K562 (cell line): ENCODE measurements around the gene AMER3. TPM values are rescaled to one million over a fixed set of nuclear protein-coding genes. Genes with fewer than 3 reads are reported as not detected.

ENCODE experiments used
- ATAC-seq: fragments of 200-7000 bp; cut with Tn5 transposase; 3 replicates; pipeline ENCODE4 v1.9.1; 2020; ENCODE audit warnings: moderate library complexity
- BruUV-seq: library from RNA; stranded (reverse); fragments of 400-500 nt; replicated peaks from 2 replicates; lab custom pipeline; 2021; lab: Mats Ljungman, UMichigan
- CTCF ChIA-PET: fragments of 300-600 bp; formaldehyde crosslinking; extraction: SDS; loops from one replicate; lab custom pipeline; 2021; ENCODE audit warnings: low intra/inter-chr PET ratio; lab: Yijun Ruan, JAX
- POLR2A ChIA-PET: fragments of 300-600, 350-650 bp; sonication (Branson Sonifier 250); formaldehyde crosslinking; extraction: SDS; loops from one replicate; lab custom pipeline; 2021; ENCODE audit warnings: antibody characterized with exemption, inconsistent platforms; lab: Yijun Ruan, JAX
- DNase-seq, 4 experiments: peaks; one replicate each; pipeline versions ENCODE4 v3.0.0 to v3.0.0-alpha.2; 2011 to 2018; ENCODE audit warnings: low spot score in 3 of 4, mixed read lengths in 3 of 4; ENCODE audit errors: extremely low read depth in 1 of 4
- FAIRE-seq: peaks from 2 replicates; lab custom pipeline; 2011; peaks lifted over from hg19 to GRCh38; lab: Jason Lieb, UNC
- H2AFZ ChIP-seq: 2 replicates; pipeline ENCODE4 v1.6.0; 2011; ENCODE audit warnings: low read depth, low read length, control low read depth, inconsistent platforms
- H3K27ac ChIP-seq: fragments of 200-600 bp; 3 replicates; pipeline ENCODE4 v1.8.0; 2011; ENCODE audit warnings: low read depth, mild to moderate bottlenecking, control low read depth, inconsistent platforms, low read length, moderate library complexity, mixed read lengths; ENCODE audit errors: extremely low read depth
- H3K27me3 ChIP-seq, 2 experiments: fragments of 300-600 bp in 1 of 2; 2 replicates in 1 of 2; 3 replicates in 1 of 2; pipeline versions ENCODE4 v1.6.0 to v1.8.0; 2011; ENCODE audit warnings: inconsistent platforms in 2 of 2, low read length in 2 of 2, mild to moderate bottlenecking in 1 of 2, mixed read lengths in 1 of 2, moderate library complexity in 1 of 2; ENCODE audit not compliant: control insufficient read depth in 2 of 2, insufficient read depth in 2 of 2
- H3K36me3 ChIP-seq: fragments of 300-600 bp; 3 replicates; pipeline ENCODE4 v1.8.0; 2011; ENCODE audit warnings: mild to moderate bottlenecking, low read length, inconsistent platforms; ENCODE audit not compliant: control insufficient read depth, insufficient read depth
- H3K4me1 ChIP-seq, 2 experiments: fragments of 200-600 bp in 1 of 2; replicated peaks in 1 of 2; 2 replicates in 1 of 2; 3 replicates in 1 of 2; pipeline versions ENCODE4 v1.5.1 to v1.8.0; 2011; ENCODE audit warnings: inconsistent platforms in 2 of 2, low read length in 2 of 2, mild to moderate bottlenecking in 1 of 2, mixed read lengths in 1 of 2, moderate library complexity in 1 of 2; ENCODE audit not compliant: control insufficient read depth in 2 of 2, insufficient read depth in 2 of 2
- H3K4me2 ChIP-seq: 2 replicates; pipeline ENCODE4 v1.6.1; 2011; ENCODE audit warnings: low read length, control low read depth, inconsistent platforms, mixed read lengths; ENCODE audit not compliant: insufficient read depth
- H3K4me3 ChIP-seq: fragments of 200-600 bp; sonication (generic), shearing (Covaris generic); 2 replicates; pipeline ENCODE4 v1.5.1; 2016; ENCODE audit warnings: control low read depth, inconsistent platforms
- H3K79me2 ChIP-seq: fragments of 200-600 bp; 3 replicates; pipeline ENCODE4 v1.8.0; 2011; ENCODE audit warnings: low read length, inconsistent platforms; ENCODE audit not compliant: control insufficient read depth, insufficient read depth
- H3K9ac ChIP-seq, 2 experiments: 2 replicates each; pipeline versions ENCODE4 v1.6.0 to v1.6.1; 2011; ENCODE audit warnings: low read depth in 2 of 2, low read length in 2 of 2, control low read depth in 1 of 2, inconsistent platforms in 1 of 2, mild to moderate bottlenecking in 1 of 2, mixed read lengths in 1 of 2; ENCODE audit not compliant: insufficient read depth in 1 of 2
- H3K9me1 ChIP-seq: one replicate; pipeline ENCODE4 v1.6.0; 2011; ENCODE audit warnings: inconsistent platforms, mild to moderate bottlenecking, low read length, moderate library complexity; ENCODE audit not compliant: control insufficient read depth, insufficient read depth
- H3K9me3 ChIP-seq: replicated peaks from 2 replicates; pipeline ENCODE4 v1.5.1; 2011; ENCODE audit warnings: low read depth, low read length, inconsistent platforms; ENCODE audit not compliant: control insufficient read depth, insufficient read depth
- H4K20me1 ChIP-seq: replicated peaks from 2 replicates; pipeline ENCODE4 v1.6.1; 2011; ENCODE audit warnings: low read length, inconsistent platforms, mixed read lengths; ENCODE audit not compliant: control insufficient read depth, insufficient read depth
- BRCA1 ChIP-seq, 2 experiments: fragments of 450-650 bp in 1 of 2; sonication (generic) in 1 of 2; formaldehyde crosslinking in 1 of 2; IDR thresholded peaks; 2 replicates each; pipeline versions ENCODE4 v1.5.0 to v1.6.1; 2017 to 2020; ENCODE audit warnings: mild to moderate bottlenecking in 1 of 2, missing genetic modification reagents in 1 of 2
- BRD4 ChIP-seq: fragments of 200-600 bp; sonication (generic); IDR thresholded peaks from 2 replicates; pipeline ENCODE4 v1.6.1; 2017; ENCODE audit warnings: inconsistent platforms
- CCNT2 ChIP-seq: IDR thresholded peaks from 2 replicates; pipeline ENCODE4 v1.6.1; 2011; ENCODE audit warnings: borderline replicate concordance, low read depth, mild to moderate bottlenecking, moderate library complexity, mixed read lengths, low read length; ENCODE audit not compliant: insufficient read length; ENCODE audit errors: extremely low read depth
- CREB3L1 ChIP-seq: fragments of 450-650 bp; IDR thresholded peaks from 2 replicates; pipeline ENCODE4 v1.6.1; 2014; ENCODE audit warnings: low read depth, mild to moderate bottlenecking, moderate library complexity, borderline replicate concordance
- EZH2 ChIP-seq: IDR thresholded peaks from 2 replicates; pipeline ENCODE4 v1.6.1; 2012; ENCODE audit warnings: low read depth, mild to moderate bottlenecking, inconsistent platforms, low read length, borderline replicate concordance
- KLF10 ChIP-seq: fragments of 250-450 bp; sonication (Bioruptor Pico); IDR thresholded peaks from 2 replicates; pipeline ENCODE4 v1.6.1; 2021; ENCODE audit warnings: matching md5 sums
- MAFF ChIP-seq: IDR thresholded peaks from 2 replicates; pipeline ENCODE4 v1.6.1; 2012; ENCODE audit warnings: low read length, improper control_type of control experiment
- PHB ChIP-seq: fragments of 250-450 bp; sonication (Bioruptor Pico); IDR thresholded peaks from 2 replicates; pipeline ENCODE4 v1.5.0; 2021
- PHTF2 ChIP-seq: fragments of 250-450 bp; sonication (Bioruptor Pico); IDR thresholded peaks from 2 replicates; pipeline ENCODE4 v1.5.0; 2021; ENCODE audit warnings: mild to moderate bottlenecking
- SOX6 ChIP-seq: fragments of 450-650 bp; IDR thresholded peaks from 2 replicates; pipeline ENCODE4 v1.6.1; 2014; ENCODE audit warnings: mild to moderate bottlenecking
- TCF3 ChIP-seq: sonication (generic); formaldehyde crosslinking; IDR thresholded peaks from 2 replicates; pipeline ENCODE4 v1.4.0; 2020; ENCODE audit warnings: mild to moderate bottlenecking, missing genetic modification reagents
- ZHX1 ChIP-seq: fragments of 150-350 bp; conservative IDR thresholded peaks from 2 replicates; pipeline ENCODE4 v1.6.1; 2014; ENCODE audit warnings: low read length
- ZNF197 ChIP-seq: fragments of 200-800 bp; sonication (Bioruptor generic); IDR thresholded peaks from 2 replicates; pipeline ENCODE4 v1.6.1; 2016; ENCODE audit warnings: low read depth, missing genetic modification characterization, missing compliant biosample characterization
- ZNF395 ChIP-seq: fragments of 200-800 bp; sonication (Bioruptor generic); IDR thresholded peaks from 2 replicates; pipeline ENCODE4 v1.6.1; 2017; ENCODE audit warnings: missing genetic modification characterization, missing compliant biosample characterization
- ZNF445 ChIP-seq: fragments of 250-450 bp; sonication (Bioruptor Pico); IDR thresholded peaks from 2 replicates; pipeline ENCODE4 v1.4.0; 2020; ENCODE audit warnings: low read depth, mild to moderate bottlenecking, moderate library complexity
- ZNF511 ChIP-seq: sonication (generic); formaldehyde crosslinking; IDR thresholded peaks from 2 replicates; pipeline ENCODE4 v1.8.0; 2022; ENCODE audit warnings: mild to moderate bottlenecking, missing genetic modification reagents
- ZSCAN29 ChIP-seq: fragments of 450-650 bp; IDR thresholded peaks from 2 replicates; pipeline ENCODE4 v1.6.1; 2017
- WGBS: fragments of 100-300 bp; shearing (Covaris generic); methylation state at CpG from one replicate; pipeline ENCODE4 v1.1.6; 2016; ENCODE audit warnings: low coverage, mixed read lengths; ENCODE audit not compliant: insufficient coverage; ENCODE audit errors: missing lambda C conversion rate; 5-methylcytosine and 5-hydroxymethylcytosine counted together
- in situ Hi-C: fragments of 300-500 bp; cut with MboI; formaldehyde crosslinking; loops from 4 replicates; pipeline ENCODE4 v1.15.0; 2018; ENCODE audit warnings: inconsistent platforms, mixed read lengths
- intact Hi-C: fragments of 100-400 bp; cut with micrococcal nuclease; formaldehyde crosslinking; loops from 2 replicates; pipeline ENCODE4 v1.14.2; 2022
- polyA plus RNA-seq, 8 experiments: library from polyadenylated mRNA; depleted of rRNA in 4 of 8; stranded (reverse) in 5 of 8; unstranded in 3 of 8; fragments of >200 nt; fragmentation: Nextera tagmentation in 2 of 8; fragmentation: Illumina TruSeq in 1 of 8; extraction: Ambion mirVana in 2 of 8; extraction: Trizol in 1 of 8; gene quantifications; 2 replicates each; pipeline versions ENCODE4 v1.2.1 to v1.2.3, GENCODE V29; 2011 to 2014; ENCODE audit warnings: inconsistent platforms in 1 of 8, missing spikeins in 1 of 8
- total RNA-seq, 7 experiments: library from RNA; depleted of rRNA in 6 of 7; stranded (reverse); fragments of >200 nt in 6 of 7; fragmentation: Illumina TruSeq in 2 of 7; extraction: Trizol in 2 of 7; gene quantifications; 2 replicates each; pipeline versions ENCODE4 v1.2.1 to v1.2.3, GENCODE V29; 2011 to 2021; ENCODE audit warnings: low replicate concordance in 1 of 7

Gene AMER3
- total and polyA plus RNA-seq, 9 of the 15 experiments (the other 6 are each of a cell fraction or from before 2014, with no cell fraction given), result not detected

GRCh38 chr2:130769343-130769907, 14.1 kb downstream of the AMER3 start:
- POLR2A ChIA-PET, result interaction anchor here (0.9 to 1.0 kb wide), 2 partner anchors 28 to 248 kb away, joined by 4 to 5 read pairs; no protein-coding TSS in a partner anchor
- TF ChIP-seq ZSCAN29 (no peak), EZH2 (no peak), BRD4 (no peak), ZNF197 (CRISPR knock-in tag) (no peak), CCNT2 (no peak), TCF3 (CRISPR knock-in tag) (peak; percentile 56), ZHX1 (no peak), ZNF511 (CRISPR knock-in tag) (no peak), ZNF395 (no peak), MAFF (no peak), SOX6 (no peak; the same call in 1 of the 2 replicates), CREB3L1 (peak; percentile 59; the same call in 1 of the 2 replicates), PHTF2 (CRISPR knock-in tag) (no peak), BRCA1 (IDR thresholded peaks at IDR 0.05) (no peak), BRCA1 (CRISPR knock-in tag; IDR thresholded peaks at IDR 0.05) (no peak), PHB (CRISPR knock-in tag) (no peak), ZNF445 (CRISPR knock-in tag) (no peak), KLF10 (CRISPR knock-in tag) (no peak)

More at GRCh38 chr2:130769343-130769907, 14.1 kb downstream of the AMER3 start:
- DNase-seq (peak in 2 of 4 experiments; percentile 34 to 37), ATAC-seq (peak; percentile 51), FAIRE-seq (peak; percentile 73)
- H3K4me3 ChIP-seq, result no peak overlapping the region
- H3K9me1 ChIP-seq, result no peaks in the 10 kb centered on the region
- CTCF ChIA-PET, result no interaction called here
- no peaks in the 10 kb centered on the region for H3K36me3 ChIP-seq
- H3K9ac ChIP-seq, result peak overlapping the region in 1 of 2 experiments; percentile 64; a peak in 1 of 4 replicates
- intact Hi-C loops (no loop called here), in situ Hi-C loops (no loop called here)
- peaks cover 10% of the 10 kb centered on the region; the same call in 1 of the 2 replicates for H4K20me1 ChIP-seq
- WGBS, result 6% methylated on average over 7 of the region's 7 CpGs
- peak overlapping the region; percentile 28; the same call in 1 of the 2 replicates for H2AFZ ChIP-seq
- H3K4me1 ChIP-seq, result peaks cover 5 to 6% of the 10 kb centered on the region in 2 experiments; a peak in 3 of 5 replicates
- H3K27me3 ChIP-seq, result peaks cover 0 to 25% of the 10 kb centered on the region in 2 experiments; a peak in 2 of 5 replicates
- H3K79me2 ChIP-seq, result no peaks in the 10 kb centered on the region
- no TSS peak for BruUV-seq
- no peak overlapping the region for H3K27ac ChIP-seq
- no peaks in the 10 kb centered on the region for H3K9me3 ChIP-seq
- H3K4me2 ChIP-seq, result 0 out of 2 replicates have a peak overlapping the region, but pooled peaks have one; percentile 24
